ENCODE measurements around the gene TYW1B.
"Not testable (repeated sequence)": the region's sequence is repeated elsewhere in the genome, so short reads cannot be mapped to it uniquely, and the experiment has no call there.

DNA sequence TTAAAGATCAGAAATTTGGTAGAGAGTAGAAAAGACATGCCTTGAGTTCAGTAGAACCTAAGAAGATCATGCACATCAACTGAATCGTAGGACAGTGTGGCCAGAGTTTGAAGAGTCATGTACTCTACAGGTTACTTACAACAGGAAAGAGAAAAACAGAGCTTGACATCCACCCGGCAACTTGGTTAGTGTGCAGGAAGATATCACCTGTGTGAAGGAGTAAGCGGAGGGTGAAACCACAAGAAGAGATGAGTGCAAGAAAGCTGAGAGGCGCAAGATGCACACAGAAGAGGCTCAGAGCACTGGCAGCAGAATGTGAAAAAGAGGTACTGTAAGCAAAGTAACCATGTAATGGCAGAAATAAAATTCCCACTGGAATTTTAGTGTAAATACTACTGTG lies 179.4 kb downstream of the TYW1B start:
- not testable (repeated sequence) for TF ChIP-seq EZH2 (IDR thresholded peaks at IDR 0.05; ENCODE audit: insufficient read depth, low read length)
- TF ChIP-seq, protein P1, sequence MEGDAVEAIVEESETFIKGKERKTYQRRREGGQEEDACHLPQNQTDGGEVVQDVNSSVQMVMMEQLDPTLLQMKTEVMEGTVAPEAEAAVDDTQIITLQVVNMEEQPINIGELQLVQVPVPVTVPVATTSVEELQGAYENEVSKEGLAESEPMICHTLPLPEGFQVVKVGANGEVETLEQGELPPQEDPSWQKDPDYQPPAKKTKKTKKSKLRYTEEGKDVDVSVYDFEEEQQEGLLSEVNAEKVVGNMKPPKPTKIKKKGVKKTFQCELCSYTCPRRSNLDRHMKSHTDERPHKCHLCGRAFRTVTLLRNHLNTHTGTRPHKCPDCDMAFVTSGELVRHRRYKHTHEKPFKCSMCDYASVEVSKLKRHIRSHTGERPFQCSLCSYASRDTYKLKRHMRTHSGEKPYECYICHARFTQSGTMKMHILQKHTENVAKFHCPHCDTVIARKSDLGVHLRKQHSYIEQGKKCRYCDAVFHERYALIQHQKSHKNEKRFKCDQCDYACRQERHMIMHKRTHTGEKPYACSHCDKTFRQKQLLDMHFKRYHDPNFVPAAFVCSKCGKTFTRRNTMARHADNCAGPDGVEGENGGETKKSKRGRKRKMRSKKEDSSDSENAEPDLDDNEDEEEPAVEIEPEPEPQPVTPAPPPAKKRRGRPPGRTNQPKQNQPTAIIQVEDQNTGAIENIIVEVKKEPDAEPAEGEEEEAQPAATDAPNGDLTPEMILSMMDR (IDR thresholded peaks at IDR 0.05; ENCODE audit: insufficient read depth, low read depth, low read length), result not testable (repeated sequence)

Data from astrocyte (in vitro differentiated cells and primary cell).